HG03457 (cell line): ENCODE data around the gene PACSIN3.
"Not testable (repeated sequence)": the region's sequence is repeated elsewhere in the genome, so short reads cannot be mapped to it uniquely, and the experiment has no call there.

ENCODE experiments used
- ATAC-seq: cut with Tn5 transposase; IDR thresholded peaks from one replicate; pipeline ENCODE4 v1.9.1; 2021; ENCODE audit warnings: moderate number of reproducible peaks; ENCODE audit not compliant: unreplicated experiment

The PACSIN3 gene

DNA sequence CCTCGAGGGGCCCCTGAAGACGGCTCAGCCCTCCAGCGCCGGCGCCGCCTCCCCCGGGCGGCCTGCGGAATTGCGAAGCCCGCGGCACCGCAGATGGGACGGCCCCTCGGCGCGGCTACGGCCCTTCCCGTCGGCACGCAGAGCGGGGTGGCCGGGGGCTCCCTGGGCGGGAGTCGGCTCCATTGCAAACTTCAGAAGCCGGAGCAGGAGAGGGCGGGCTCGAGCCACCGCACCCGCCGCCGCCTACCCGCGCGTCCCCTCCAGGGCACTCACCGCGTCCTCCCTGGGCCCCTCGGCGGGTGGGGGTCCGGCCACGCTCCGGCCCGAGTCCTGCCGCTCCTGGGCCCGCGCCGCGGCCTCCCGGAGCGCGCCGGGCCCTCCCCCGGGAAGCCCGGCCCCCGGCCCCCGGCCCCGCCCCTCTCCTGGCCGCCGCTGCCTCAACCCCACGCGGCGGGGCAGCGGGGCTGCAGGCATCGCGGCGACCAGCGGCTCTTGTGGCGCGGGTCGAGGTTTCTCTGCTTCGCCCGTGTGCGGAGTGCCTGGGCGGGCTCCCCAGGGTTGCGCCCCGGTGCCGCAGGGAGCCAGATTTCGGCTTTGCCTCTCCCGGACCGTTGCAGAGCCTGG, at the start of gene PACSIN3:
TSS of gene PACSIN3 (minus strand) at position 359 of the 624 bp plus-strand sequence. CDS start 3,707 bp downstream, outside the sequence.
- no peak for ATAC-seq

DNA sequence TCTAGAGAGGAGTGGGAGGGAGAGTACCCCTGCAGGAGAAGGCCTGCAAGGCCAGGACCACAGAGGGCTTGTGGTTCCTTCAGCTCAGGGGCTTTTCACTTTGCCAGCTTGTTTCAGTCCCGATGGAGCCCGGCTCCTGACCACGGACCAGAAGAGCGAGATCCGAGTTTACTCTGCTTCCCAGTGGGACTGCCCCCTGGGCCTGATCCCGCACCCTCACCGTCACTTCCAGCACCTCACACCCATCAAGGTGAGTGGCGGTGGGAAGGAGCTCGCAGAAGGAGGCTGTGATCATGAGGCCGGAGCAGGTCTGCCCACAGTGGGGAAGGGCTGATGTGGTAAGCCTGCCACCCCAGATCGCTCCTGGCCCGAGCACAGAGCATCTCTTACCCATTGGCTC, 48.9 kb upstream of the PACSIN3 start:
- ATAC-seq: no peak

DNA sequence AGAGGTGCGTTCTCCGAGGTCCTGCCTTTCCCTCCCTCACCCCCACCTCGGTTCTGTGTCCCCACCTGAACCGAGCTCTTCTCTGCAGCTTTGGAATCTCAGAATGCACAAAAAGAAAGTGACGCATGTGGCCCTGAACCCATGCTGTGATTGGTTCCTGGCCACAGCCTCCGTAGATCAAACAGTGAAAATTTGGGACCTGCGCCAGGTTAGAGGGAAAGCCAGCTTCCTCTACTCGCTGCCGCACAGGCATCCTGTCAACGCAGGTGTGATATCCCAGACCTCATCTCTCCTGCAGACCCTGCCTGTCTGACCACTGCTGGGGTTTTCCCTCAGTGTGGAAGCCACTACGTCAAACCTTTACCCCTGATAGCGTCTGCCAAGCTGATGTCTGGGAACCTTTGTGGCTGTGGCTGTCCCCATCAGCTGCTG, 48.5 kb upstream of the PACSIN3 start:
- ATAC-seq: no peak

- ATAC-seq: no peak
Measured at GRCh38 chr11:47233989-47234668, 47.9 kb upstream of the PACSIN3 start.

DNA sequence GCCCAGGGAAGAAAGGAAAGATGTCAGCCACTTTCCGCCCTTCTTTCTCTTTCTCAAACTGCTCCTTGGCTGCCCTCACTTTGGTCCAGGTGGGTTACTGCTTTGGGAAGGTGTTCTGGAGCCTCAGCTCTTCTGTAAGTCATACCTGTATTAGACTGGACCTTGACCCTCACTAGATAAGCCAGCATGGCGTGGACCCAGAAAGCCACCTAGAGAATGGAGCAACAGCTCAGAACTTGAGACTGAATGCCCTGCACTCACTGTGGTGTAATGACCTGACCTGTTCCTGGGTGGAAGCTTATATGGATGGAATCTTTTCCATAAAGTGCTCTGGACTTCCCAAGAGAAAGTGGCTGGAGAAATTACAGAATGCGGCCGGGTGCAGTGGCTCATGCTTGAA, 46.8 kb upstream of the PACSIN3 start:
- no peak for ATAC-seq

- ATAC-seq: no peak
Measured at GRCh38 chr11:47229161-47229560, 42.9 kb upstream of the PACSIN3 start.

DNA sequence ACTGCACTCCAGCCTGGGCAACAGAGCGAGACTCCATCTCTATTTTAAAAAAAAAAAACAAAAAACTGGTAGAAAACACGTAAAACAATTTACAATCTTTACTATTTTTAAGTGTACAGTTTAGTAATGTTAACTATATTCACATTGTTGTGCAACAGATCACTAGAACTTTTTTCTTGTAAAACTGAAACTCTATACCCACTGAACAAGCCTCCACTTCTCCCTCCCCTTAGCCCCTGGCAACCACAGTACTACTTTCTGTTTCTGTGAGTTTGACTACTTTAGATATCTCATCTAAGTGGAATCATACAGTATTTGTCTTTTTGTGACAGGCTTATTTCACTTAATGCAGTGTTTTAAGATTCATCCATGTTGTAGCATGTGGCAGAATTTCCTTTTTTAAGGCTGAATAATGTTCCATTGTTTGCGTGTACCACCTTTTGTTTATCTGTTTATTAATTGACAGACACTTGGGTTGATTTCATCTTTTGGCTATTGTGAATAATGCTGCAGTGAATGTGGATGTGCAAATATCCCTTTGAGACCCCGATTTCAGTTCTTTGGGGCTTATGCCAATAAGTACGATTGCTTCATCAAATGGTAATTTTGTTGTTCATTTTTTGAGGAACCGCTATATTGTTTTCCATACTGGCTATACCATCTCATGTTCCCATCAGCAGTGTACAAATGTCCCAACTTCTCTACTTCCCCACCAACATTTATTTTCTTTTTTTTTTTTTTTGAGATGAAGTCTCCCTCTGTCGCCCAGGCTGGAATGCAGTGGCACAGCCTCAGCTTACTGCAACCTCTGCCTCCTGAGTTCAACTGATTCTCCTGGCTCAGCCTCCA, 39.5 kb upstream of the PACSIN3 start:
- no peak for ATAC-seq

- ATAC-seq: no peak
Measured at GRCh38 chr11:47222696-47223095, 36.5 kb upstream of the PACSIN3 start.

DNA sequence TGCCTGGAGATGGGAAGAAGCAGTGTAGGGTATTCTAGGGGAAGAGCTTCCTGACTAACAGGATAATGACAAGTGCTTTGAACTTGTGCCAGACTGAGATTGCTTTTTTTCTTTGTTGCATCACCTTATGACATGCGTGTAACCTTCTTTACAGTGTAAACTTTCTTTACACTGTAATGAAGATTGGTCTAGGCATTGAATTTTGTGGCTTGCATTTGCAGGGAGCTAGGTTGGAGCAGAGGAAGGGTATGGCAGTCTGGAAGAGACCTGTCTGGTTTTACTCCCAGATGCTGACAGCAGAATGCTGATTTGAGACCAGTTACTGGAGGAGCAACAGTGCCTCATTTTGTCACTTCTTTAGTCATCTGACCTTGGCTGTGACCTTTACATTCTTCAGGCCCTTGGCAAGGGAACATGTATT, 34.2 kb upstream of the PACSIN3 start:
- no peak for ATAC-seq

DNA sequence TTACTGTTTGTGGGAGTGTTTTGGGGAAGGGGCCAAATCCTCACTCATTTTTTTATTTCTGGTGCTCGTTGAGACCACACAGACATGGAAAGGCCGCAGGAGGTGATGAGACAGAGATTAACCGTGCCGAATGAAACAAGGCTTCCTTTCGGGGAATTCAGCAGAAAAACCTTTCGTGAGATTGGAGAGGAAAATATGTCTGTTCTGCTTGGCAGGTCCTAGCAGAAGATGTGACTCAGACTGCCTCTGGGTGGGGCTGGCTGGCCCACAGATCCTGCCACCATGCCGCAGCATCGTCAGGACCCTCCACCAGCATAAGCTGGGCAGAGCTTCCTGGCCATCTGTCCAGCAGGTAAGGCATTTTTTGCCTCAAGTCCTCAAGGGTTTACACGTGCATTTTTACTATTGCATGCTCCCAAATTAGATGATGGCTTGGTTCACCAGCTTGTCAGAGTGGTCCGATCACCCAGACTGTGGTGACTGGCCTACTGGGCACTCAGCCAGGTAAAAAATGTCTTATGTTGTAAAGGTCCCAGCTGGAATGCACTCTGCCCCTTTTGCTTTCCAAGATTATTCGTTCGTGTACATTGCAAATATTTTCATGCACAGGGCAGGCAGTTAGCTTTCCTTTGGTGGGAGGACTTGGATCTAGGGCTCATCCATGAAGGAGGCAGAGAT, 30.0 kb upstream of the PACSIN3 start:
- ATAC-seq: peak; percentile 34

GRCh38 chr11:47215366-47215910, 29.2 kb upstream of the PACSIN3 start:
- no peak for ATAC-seq

DNA sequence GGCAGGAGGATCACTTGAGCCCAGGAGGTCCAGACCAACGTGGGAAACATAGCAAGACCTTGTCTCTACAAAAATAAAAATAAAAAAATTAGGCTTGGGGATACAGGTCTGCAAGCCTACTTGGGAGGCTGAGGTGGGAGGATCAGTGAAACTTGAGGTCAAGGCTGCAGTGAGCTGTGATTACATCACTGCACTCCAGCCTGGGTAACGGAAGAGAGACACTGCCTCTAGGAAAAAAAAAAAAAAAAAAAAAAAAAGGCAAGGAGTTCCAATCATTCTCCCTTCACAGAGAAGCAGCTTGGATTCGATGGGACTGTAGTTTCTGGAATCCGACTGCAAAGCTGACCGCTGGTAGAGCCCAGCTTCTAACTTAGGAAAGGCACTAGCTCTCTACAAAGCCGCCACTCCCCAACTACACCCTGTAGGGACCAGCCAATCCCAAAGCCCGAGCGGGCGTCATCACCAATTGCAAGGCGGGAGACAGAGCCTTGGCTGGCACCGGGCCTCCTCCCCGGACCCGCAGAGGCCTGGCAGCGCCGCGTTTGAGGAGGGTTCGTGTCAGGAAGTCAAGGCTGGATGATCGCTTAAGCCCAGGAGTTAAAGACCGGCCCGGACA, 27.8 kb upstream of the PACSIN3 start:
- peak; percentile 53 for ATAC-seq

GRCh38 chr11:47212938-47213337, 26.7 kb upstream of the PACSIN3 start:
- no peak for ATAC-seq

GRCh38 chr11:47208628-47209027, 22.4 kb upstream of the PACSIN3 start:
- no peak for ATAC-seq

GRCh38 chr11:47208008-47208552, 21.8 kb upstream of the PACSIN3 start:
- ATAC-seq: not testable (repeated sequence)

DNA sequence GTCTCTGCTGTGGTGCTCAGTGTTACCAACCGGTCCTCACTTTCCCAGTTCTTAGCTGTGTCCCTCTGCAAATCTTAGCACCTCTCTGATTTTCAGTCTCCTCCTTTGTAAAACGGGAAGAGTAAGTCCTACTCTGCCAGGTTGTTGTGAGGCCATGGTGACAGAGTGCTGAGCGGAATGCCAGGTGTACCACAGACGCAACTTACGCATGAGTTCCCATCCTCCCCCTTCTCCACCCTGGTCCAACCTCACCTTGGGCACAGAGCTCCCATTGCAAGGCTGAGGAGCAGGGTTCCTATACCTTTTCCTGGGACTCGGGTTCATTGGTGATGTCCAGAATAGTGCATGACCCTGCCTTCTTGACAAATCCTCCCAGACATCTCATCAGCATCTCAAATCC, 21.2 kb upstream of the PACSIN3 start:
- ATAC-seq: no peak

- ATAC-seq: not testable (repeated sequence)
Measured at GRCh38 chr11:47206577-47206976, 20.3 kb upstream of the PACSIN3 start.

GRCh38 chr11:47204637-47204989, 18.4 kb upstream of the PACSIN3 start:
- no peak for ATAC-seq

DNA sequence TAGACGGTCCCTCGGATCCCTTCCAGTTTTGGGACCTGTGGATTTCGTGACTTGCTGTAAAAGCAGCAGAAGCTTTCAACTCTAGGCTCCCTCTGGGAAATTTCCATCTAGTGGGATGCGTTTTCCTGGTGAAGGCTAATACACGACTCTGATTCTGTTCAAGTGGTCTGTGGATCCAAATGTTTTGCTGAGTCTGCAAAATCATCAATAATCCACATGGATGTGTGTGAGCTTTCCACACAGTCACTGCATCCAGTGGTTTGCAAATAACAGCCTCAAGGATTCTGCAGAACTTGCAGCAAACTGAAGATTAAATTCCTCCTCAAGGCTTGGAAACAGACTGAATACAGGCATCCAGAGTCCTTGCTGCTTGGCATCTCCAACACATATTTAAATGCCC, 16.3 kb upstream of the PACSIN3 start:
- no peak for ATAC-seq

- ATAC-seq: no peak
Measured at GRCh38 chr11:47201015-47201414, 14.8 kb upstream of the PACSIN3 start.
